ENCODE data around the gene YJU2. TPM values are rescaled to one million over a fixed set of nuclear protein-coding genes. Genes with fewer than 3 reads are reported as not detected.

Gene YJU2
- total RNA-seq, 1 donor from 2014 or later: 10.2 TPM

- Histone ChIP-seq H3K4me3 (no peak overlapping the region), H3K27me3 (ENCODE audit: low read depth) (no peaks in the 10 kb centered on the region), H3K36me3 (peaks cover 92% of the 10 kb centered on the region), H3K27ac (replicated peaks) (no peak overlapping the region), H3K9me3 (replicated peaks) (no peaks in the 10 kb centered on the region), H3K4me1 (no peaks in the 10 kb centered on the region)
- intact Hi-C loops (cut with micrococcal nuclease): no loop called here
- DNase-seq: no peak
- TF ChIP-seq, protein P1, sequence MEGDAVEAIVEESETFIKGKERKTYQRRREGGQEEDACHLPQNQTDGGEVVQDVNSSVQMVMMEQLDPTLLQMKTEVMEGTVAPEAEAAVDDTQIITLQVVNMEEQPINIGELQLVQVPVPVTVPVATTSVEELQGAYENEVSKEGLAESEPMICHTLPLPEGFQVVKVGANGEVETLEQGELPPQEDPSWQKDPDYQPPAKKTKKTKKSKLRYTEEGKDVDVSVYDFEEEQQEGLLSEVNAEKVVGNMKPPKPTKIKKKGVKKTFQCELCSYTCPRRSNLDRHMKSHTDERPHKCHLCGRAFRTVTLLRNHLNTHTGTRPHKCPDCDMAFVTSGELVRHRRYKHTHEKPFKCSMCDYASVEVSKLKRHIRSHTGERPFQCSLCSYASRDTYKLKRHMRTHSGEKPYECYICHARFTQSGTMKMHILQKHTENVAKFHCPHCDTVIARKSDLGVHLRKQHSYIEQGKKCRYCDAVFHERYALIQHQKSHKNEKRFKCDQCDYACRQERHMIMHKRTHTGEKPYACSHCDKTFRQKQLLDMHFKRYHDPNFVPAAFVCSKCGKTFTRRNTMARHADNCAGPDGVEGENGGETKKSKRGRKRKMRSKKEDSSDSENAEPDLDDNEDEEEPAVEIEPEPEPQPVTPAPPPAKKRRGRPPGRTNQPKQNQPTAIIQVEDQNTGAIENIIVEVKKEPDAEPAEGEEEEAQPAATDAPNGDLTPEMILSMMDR (IDR thresholded peaks at IDR 0.05; ENCODE audit: borderline replicate concordance): no peak
Measured at GRCh38 chr19:4264812-4265211, 17.9 kb downstream of the YJU2 start.

DNA sequence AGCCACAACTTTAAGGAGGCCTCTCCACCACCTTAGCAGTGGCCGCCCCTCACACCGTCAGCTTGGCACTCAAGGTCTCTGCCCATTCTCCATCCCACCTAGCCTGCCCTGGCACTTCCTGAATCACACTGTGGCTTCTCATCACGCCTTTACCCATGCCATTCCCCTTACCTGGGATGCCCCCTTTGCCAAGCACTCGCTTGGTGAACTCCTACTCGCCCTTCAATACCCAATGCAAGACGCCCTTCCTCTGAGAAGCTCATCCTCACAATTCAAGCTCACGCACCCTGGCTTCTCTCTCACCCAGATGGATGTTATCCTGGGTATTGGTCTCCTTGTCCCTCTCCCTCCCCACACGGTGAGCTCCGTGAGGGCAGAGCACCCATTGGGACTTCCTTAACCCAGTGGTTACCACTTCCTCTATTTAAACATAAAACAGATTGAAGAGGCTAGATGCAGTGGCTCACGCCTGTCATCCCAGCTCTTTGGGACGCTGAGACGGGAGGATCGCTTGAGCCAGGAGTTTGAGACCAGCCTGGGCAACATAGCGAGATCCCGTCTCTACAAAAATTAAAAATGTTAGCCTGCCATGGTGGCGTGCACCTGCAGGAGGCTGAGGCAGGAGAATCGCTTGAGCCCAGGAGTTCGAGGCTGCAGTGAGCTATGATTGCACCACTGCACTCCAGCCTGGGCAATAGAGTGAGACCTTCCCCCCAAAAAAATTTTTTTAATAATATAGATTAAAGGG is 19.5 kb downstream of the YJU2 start:
- no peak overlapping the region for H3K4me3 ChIP-seq
- TF ChIP-seq, protein P1 (IDR thresholded peaks at IDR 0.05; ENCODE audit: borderline replicate concordance): no peak

DNA sequence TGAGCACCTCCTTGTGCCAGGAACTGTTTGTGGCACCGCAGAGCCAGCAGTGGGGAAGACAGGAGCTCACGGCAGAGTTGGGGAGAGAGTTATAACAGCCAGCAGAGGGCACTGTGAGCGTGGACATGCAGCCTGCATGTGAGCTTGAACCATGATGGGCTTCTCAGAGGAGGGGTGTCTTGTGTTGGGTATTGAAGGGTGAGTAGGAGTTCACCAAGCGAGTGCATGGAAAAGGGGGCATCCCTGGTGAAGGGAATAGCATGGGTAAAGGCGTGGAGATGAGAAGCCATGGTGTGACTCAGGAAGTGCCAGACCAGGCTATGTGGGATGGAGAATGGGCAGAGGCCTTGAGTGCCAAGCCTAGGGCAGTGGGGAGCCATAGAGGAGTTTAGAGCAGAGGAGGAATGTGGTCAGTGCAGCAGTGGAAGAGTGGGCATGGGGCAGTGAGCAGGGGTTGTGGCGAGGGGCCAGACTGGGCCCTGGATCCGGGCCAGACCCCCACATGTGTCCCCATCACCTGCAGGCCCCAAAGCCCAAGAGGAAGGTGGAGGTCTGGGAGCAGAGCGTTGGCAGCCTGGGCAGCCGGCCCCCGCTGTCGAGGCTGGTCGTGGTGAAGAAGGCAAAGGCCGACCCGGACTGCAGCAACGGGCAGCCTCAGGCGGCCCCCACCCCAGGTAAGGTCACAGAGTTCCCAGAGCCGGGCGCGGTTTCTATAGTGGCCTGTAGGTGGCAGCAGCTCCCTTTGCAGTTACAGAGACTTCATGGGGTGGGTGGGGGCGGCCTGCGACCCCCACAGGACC is 20.4 kb downstream of the YJU2 start:
- TF ChIP-seq, protein P1 (IDR thresholded peaks at IDR 0.05; ENCODE audit: borderline replicate concordance): peak; percentile 90
- Histone ChIP-seq H3K9me3 (replicated peaks) (peaks cover 8% of the 10 kb centered on the region), H3K4me1 (no peaks in the 10 kb centered on the region), H3K4me3 (no peak overlapping the region), H3K27ac (replicated peaks) (no peak overlapping the region), H3K36me3 (peaks cover 93% of the 10 kb centered on the region), H3K27me3 (ENCODE audit: low read depth) (no peaks in the 10 kb centered on the region)
- peak; percentile 42 for DNase-seq
- intact Hi-C loops (cut with micrococcal nuclease): no loop called here

More for the DNA sequence above, 19.5 kb downstream of the YJU2 start:
- no peaks in the 10 kb centered on the region for H3K9me3 ChIP-seq (replicated peaks)
- no peaks in the 10 kb centered on the region for H3K4me1 ChIP-seq
- no peaks in the 10 kb centered on the region for H3K27me3 ChIP-seq (ENCODE audit: low read depth)
- no peak for DNase-seq
- H3K36me3 ChIP-seq: peaks cover 93% of the 10 kb centered on the region
- H3K27ac ChIP-seq (replicated peaks): no peak overlapping the region
- intact Hi-C loops (cut with micrococcal nuclease): no loop called here

- intact Hi-C loops (cut with micrococcal nuclease): no loop called here
- TF ChIP-seq, protein P1 (IDR thresholded peaks at IDR 0.05; ENCODE audit: borderline replicate concordance): peak; percentile 27
Measured at GRCh38 chr19:4267901-4268815, 21.3 kb downstream of the YJU2 start.

DNA sequence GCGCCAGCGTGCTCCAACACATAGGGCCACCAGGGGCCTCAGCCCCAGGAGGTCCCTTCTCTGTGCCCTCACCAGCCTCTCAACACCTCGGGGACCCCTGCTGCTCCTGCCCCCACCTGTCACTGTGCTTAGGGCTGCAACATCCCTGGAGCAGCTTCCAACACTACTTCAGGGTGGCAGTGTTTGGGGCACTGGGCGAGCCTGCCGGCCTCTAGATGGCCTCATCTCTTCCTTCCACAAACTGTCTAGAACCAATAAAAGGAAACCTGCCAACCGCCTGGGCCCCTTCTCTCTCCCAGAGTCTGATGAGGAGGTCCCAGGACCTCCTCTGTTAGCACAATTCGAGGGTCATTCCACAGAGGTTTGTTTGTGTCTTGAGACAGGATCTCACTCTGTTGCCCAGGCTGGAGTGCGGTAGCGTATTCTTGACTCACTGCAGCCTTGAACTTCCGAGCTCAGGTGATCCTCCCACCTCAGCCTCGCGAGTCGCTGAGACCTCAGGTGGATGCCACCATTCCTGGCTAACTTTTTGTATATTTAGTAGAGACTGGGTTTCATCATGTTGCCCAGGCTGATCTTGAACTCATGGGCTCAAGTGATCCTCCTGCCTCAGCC is 22.0 kb downstream of the YJU2 start:
- Histone ChIP-seq H3K27ac (replicated peaks) (no peak overlapping the region), H3K9me3 (replicated peaks) (peaks cover 9% of the 10 kb centered on the region), H3K4me1 (no peaks in the 10 kb centered on the region), H3K36me3 (peaks cover 82% of the 10 kb centered on the region), H3K27me3 (ENCODE audit: low read depth) (no peaks in the 10 kb centered on the region), H3K4me3 (no peak overlapping the region)
- no peak for DNase-seq
- intact Hi-C loops (cut with micrococcal nuclease): no loop called here
- TF ChIP-seq, protein P1 (IDR thresholded peaks at IDR 0.05; ENCODE audit: borderline replicate concordance): no peak

More at GRCh38 chr19:4267901-4268815, 21.3 kb downstream of the YJU2 start:
- H3K4me3 ChIP-seq: no peak overlapping the region
- H3K36me3 ChIP-seq: peaks cover 89% of the 10 kb centered on the region
- no peaks in the 10 kb centered on the region for H3K27me3 ChIP-seq (ENCODE audit: low read depth)
- H3K9me3 ChIP-seq (replicated peaks): peaks cover 9% of the 10 kb centered on the region
- DNase-seq: no peak
- no peaks in the 10 kb centered on the region for H3K4me1 ChIP-seq
- no peak overlapping the region for H3K27ac ChIP-seq (replicated peaks)
